IMR-90 (cell line): Measurements from ENCODE around the gene UTP3. TPM values are rescaled to one million over a fixed set of nuclear protein-coding genes. Genes with fewer than 3 reads are reported as not detected.
A peak's percentile ranks its signal among the peaks of the same experiment; 100 is the strongest.

ENCODE experiments used
- ATAC-seq: fragments of 200-7000 bp; cut with Tn5 transposase; 2 replicates; pipeline ENCODE4 v1.9.1; 2020; ENCODE audit warnings: low read depth, mild to moderate bottlenecking, moderate library complexity
- BruUV-seq: library from RNA; stranded (reverse); fragments of 400-500 nt; replicated peaks from 2 replicates; lab custom pipeline; 2021; lab: Mats Ljungman, UMichigan
- CTCF ChIA-PET: fragments of 300-600 bp; formaldehyde crosslinking; extraction: SDS; loops from one replicate; lab custom pipeline; 2021; ENCODE audit warnings: antibody characterized with exemption; lab: Yijun Ruan, JAX
- POLR2A ChIA-PET: fragments of 300-600 bp; sonication (Branson Sonifier 250); formaldehyde crosslinking; loops from one replicate; lab custom pipeline; 2022; ENCODE audit warnings: antibody characterized with exemption; ENCODE audit not compliant: unreplicated experiment; lab: Charles Lee
- DNase-seq: peaks from one replicate; pipeline ENCODE4 v3.0.0; 2013
- H2AFZ ChIP-seq: replicated peaks from 2 replicates; pipeline ENCODE3; 2013; ENCODE audit warnings: low read length, mild to moderate bottlenecking; ENCODE audit not compliant: poor library complexity
- H2AK5ac ChIP-seq: 2 replicates; pipeline ENCODE4 v1.6.1; 2013; ENCODE audit warnings: low read depth, low read length, inconsistent platforms
- H2AK9ac ChIP-seq: replicated peaks from 2 replicates; pipeline ENCODE3; 2013; ENCODE audit warnings: mild to moderate bottlenecking, low read depth, low read length, moderate library complexity; ENCODE audit not compliant: poor library complexity
- H2BK120ac ChIP-seq: 2 replicates; pipeline ENCODE4 v1.6.1; 2013; ENCODE audit warnings: low read depth, low read length, inconsistent platforms
- H2BK15ac ChIP-seq: 3 replicates; pipeline ENCODE4 v1.6.1; 2013; ENCODE audit warnings: low read depth, low read length, inconsistent platforms
- H2BK20ac ChIP-seq: 2 replicates; pipeline ENCODE4 v1.6.1; 2013; ENCODE audit warnings: low read depth, mild to moderate bottlenecking, inconsistent platforms, low read length, moderate library complexity
- H2BK5ac ChIP-seq: 2 replicates; pipeline ENCODE4 v1.6.1; 2013; ENCODE audit warnings: mild to moderate bottlenecking, low read depth, low read length, inconsistent platforms; ENCODE audit not compliant: poor library complexity, severe bottlenecking
- H3K14ac ChIP-seq: replicated peaks from 2 replicates; pipeline ENCODE4 v1.6.1; 2013; ENCODE audit warnings: low read depth, low read length, inconsistent platforms
- H3K18ac ChIP-seq: 2 replicates; pipeline ENCODE4 v1.6.1; 2013; ENCODE audit warnings: low read depth, low read length, control low read depth
- H3K23ac ChIP-seq: 2 replicates; pipeline ENCODE4 v1.6.1; 2013; ENCODE audit warnings: low read depth, low read length, inconsistent platforms
- H3K27ac ChIP-seq: 2 replicates; pipeline ENCODE4 v1.5.1; 2013; ENCODE audit warnings: mild to moderate bottlenecking, control low read depth, low read length; ENCODE audit not compliant: insufficient read depth
- H3K27me3 ChIP-seq: 2 replicates; pipeline ENCODE4 v1.6.1; 2013; ENCODE audit warnings: low read length; ENCODE audit not compliant: control insufficient read depth, insufficient read depth
- H3K36me3 ChIP-seq: 2 replicates; pipeline ENCODE4 v1.6.1; 2013; ENCODE audit warnings: low read length, mixed read lengths; ENCODE audit not compliant: control insufficient read depth, insufficient read depth
- H3K4ac ChIP-seq: 2 replicates; pipeline ENCODE4 v1.6.1; 2013; ENCODE audit warnings: low read depth, low read length, inconsistent platforms
- H3K4me1 ChIP-seq: 2 replicates; pipeline ENCODE4 v1.6.1; 2013; ENCODE audit warnings: low read length, mixed read lengths; ENCODE audit not compliant: control insufficient read depth, insufficient read depth
- H3K4me2 ChIP-seq: 2 replicates; pipeline ENCODE4 v1.6.1; 2013; ENCODE audit warnings: low read depth, mild to moderate bottlenecking, control low read depth, low read length, moderate library complexity
- H3K4me3 ChIP-seq: 2 replicates; pipeline ENCODE4 v1.5.1; 2013; ENCODE audit warnings: low read depth, mild to moderate bottlenecking, control low read depth, low read length, moderate library complexity; ENCODE audit not compliant: insufficient read depth
- H3K56ac ChIP-seq: 2 replicates; pipeline ENCODE4 v1.6.1; 2013; ENCODE audit warnings: low read length, inconsistent platforms; ENCODE audit not compliant: insufficient read depth; ENCODE audit errors: extremely low read depth
- H3K79me1 ChIP-seq, 2 experiments: 2 replicates each; pipeline ENCODE4 v1.6.1; 2013; ENCODE audit warnings: low read length in 2 of 2, inconsistent platforms in 1 of 2, low read depth in 1 of 2
- H3K9ac ChIP-seq: 2 replicates; pipeline ENCODE4 v1.6.1; 2013; ENCODE audit warnings: low read depth, low read length, control low read depth
- H3K9me1 ChIP-seq: 2 replicates; pipeline ENCODE4 v1.6.1; 2013; ENCODE audit warnings: low read length, inconsistent platforms; ENCODE audit not compliant: insufficient read depth
- H3K9me3 ChIP-seq: 2 replicates; pipeline ENCODE4 v1.6.1; 2013; ENCODE audit warnings: low read length; ENCODE audit not compliant: control insufficient read depth, insufficient read depth
- H4K20me1 ChIP-seq: 2 replicates; pipeline ENCODE4 v1.6.1; 2013; ENCODE audit warnings: low read length, inconsistent platforms; ENCODE audit not compliant: insufficient read depth
- H4K5ac ChIP-seq: 2 replicates; pipeline ENCODE4 v1.6.1; 2013; ENCODE audit warnings: mild to moderate bottlenecking, low read depth, low read length, control low read depth
- H4K8ac ChIP-seq, 2 experiments: 2 replicates each; pipeline ENCODE4 v1.6.1; 2013; ENCODE audit warnings: low read depth in 2 of 2, low read length in 2 of 2, control low read depth in 1 of 2, inconsistent platforms in 1 of 2
- H4K91ac ChIP-seq: 2 replicates; pipeline ENCODE4 v1.6.1; 2013; ENCODE audit warnings: low read depth, low read length, inconsistent platforms; ENCODE audit not compliant: insufficient read depth
- CHD1 ChIP-seq: IDR thresholded peaks from 2 replicates; pipeline ENCODE4 v1.6.1; 2012; ENCODE audit warnings: low read depth, low read length, improper control_type of control experiment
- WGBS, 2 experiments: methylation state at CpG; one replicate each; pipeline versions ENCODE4 v1.1.5 to v1.1.7; 2013; ENCODE audit warnings: missing lambda C conversion rate in 2 of 2; ENCODE audit not compliant: insufficient read length in 1 of 2; ENCODE audit errors: extremely low coverage in 2 of 2; 5-methylcytosine and 5-hydroxymethylcytosine counted together
- dilution Hi-C: fragments of 300-500 bp; cut with HindIII; formaldehyde crosslinking; loops from one replicate; pipeline ENCODE4 v1.14.3; 2018; ENCODE audit warnings: low sequenced_read_pairs; ENCODE audit not compliant: unreplicated experiment
- in situ Hi-C: fragments of 300-500 bp; cut with MboI; formaldehyde crosslinking; loops from 3 replicates; pipeline ENCODE4 v1.14.3; 2019; ENCODE audit warnings: low sequenced_read_pairs, inconsistent platforms, mixed read lengths
- intact Hi-C: fragments of 100-400 bp; cut with micrococcal nuclease; formaldehyde crosslinking; loops from 2 replicates; pipeline ENCODE4 v1.10.0; 2022
- polyA plus RNA-seq, 3 experiments: library from polyadenylated mRNA; depleted of rRNA; stranded (reverse); fragments of >200 nt; gene quantifications; 2 replicates each; pipeline ENCODE4 v1.2.3, GENCODE V29; 2012; ENCODE audit warnings: low replicate concordance in 1 of 3
- total RNA-seq: library from RNA; depleted of rRNA; stranded (reverse); fragments of >200 nt; gene quantifications from 2 replicates; pipeline ENCODE4 v1.2.3, GENCODE V29; 2012

Gene UTP3
- total and polyA plus RNA-seq, 2 of the 4 experiments (the other 2 are of a cell fraction): 14.9 to 30.7 TPM

GRCh38 chr4:70704931-70705182 lies 16.5 kb downstream of the UTP3 start:
- no TSS peak for BruUV-seq
- in situ Hi-C loops (no loop called here), dilution Hi-C loops (no loop called here), intact Hi-C loops (loop anchor here (1.0 to 5.0 kb wide), 2 partner anchors 17 to 72 kb away; partner anchors contain the start of gene UTP3)
- no peak overlapping the region for H3K56ac ChIP-seq
- H4K5ac ChIP-seq: no peak overlapping the region
- ChIA-PET CTCF (interaction anchor here (0.7 kb wide), 1 partner anchor 48 kb away, joined by 3 read pairs; no protein-coding TSS in a partner anchor), POLR2A (no interaction called here)
- no peak overlapping the region for H4K91ac ChIP-seq
- no peak for DNase-seq
- H3K79me1 ChIP-seq: peaks cover 17 to 42% of the 10 kb centered on the region in 2 experiments
- peak overlapping the region; percentile 98 for H2AK9ac ChIP-seq
- H3K27ac ChIP-seq: peak overlapping the region; percentile 93
- H4K8ac ChIP-seq: peak overlapping the region in 1 of 2 experiments; percentile 18; a peak in 1 of 4 replicates
- H3K9me1 ChIP-seq: peaks cover 5% of the 10 kb centered on the region
- no peak overlapping the region for H2BK20ac ChIP-seq
- H3K14ac ChIP-seq: no peak overlapping the region
- ATAC-seq: peak; percentile 42
- peak overlapping the region; percentile 97 for H2AFZ ChIP-seq
- H3K18ac ChIP-seq: no peak overlapping the region
- peaks cover 4% of the 10 kb centered on the region; the same call in 1 of the 2 replicates for H3K4me1 ChIP-seq
- no peak overlapping the region for H2AK5ac ChIP-seq
- no peak for TF ChIP-seq CHD1
- peak overlapping the region; percentile 97 for H2BK5ac ChIP-seq
- H3K23ac ChIP-seq: no peak overlapping the region
- H3K9ac ChIP-seq: peak overlapping the region; percentile 64
- no peaks in the 10 kb centered on the region for H3K9me3 ChIP-seq
- no peak overlapping the region for H2BK120ac ChIP-seq
- 0% methylated on average over 21 of the region's 39 CpGs; no CpG with 5 or more reads in 1 of the 2 experiments for WGBS, 2 experiments
- no peaks in the 10 kb centered on the region for H3K36me3 ChIP-seq
- H4K20me1 ChIP-seq: no peaks in the 10 kb centered on the region
- H3K27me3 ChIP-seq: no peaks in the 10 kb centered on the region
- H3K4me2 ChIP-seq: peak overlapping the region; percentile 20; the same call in 1 of the 2 replicates
- H3K4ac ChIP-seq: peak overlapping the region; percentile 43
- no peak overlapping the region for H2BK15ac ChIP-seq
- peak overlapping the region; percentile 67 for H3K4me3 ChIP-seq
